Measurements from ENCODE around the gene ATIC. TPM values are rescaled to one million over a fixed set of nuclear protein-coding genes. Genes with fewer than 3 reads are reported as not detected.

ATIC gene
- total and polyA plus RNA-seq, 2 of the 8 experiments (the other 6 are each of a cell fraction or from before 2014, with no cell fraction given): 139 to 319 TPM

- TF ChIP-seq SIX5 (IDR thresholded peaks at IDR 0.05; ENCODE audit: low read depth, low read length) (no peak), USF2 (IDR thresholded peaks at IDR 0.05; ENCODE audit: low read length) (no peak), HDAC6 (IDR thresholded peaks at IDR 0.05; ENCODE audit: low read depth, low read length) (no peak), BCL11A (IDR thresholded peaks at IDR 0.05; ENCODE audit: low read depth in 2 of 2, low read length in 2 of 2) (no peak), CTBP2 (IDR thresholded peaks at IDR 0.05; ENCODE audit: borderline replicate concordance, insufficient read depth, insufficient read length, low read length) (no peak), SIRT6 (IDR thresholded peaks at IDR 0.05; ENCODE audit: low read length) (no peak), JUND (IDR thresholded peaks at IDR 0.05; ENCODE audit: low read length) (no peak), CHD2 (IDR thresholded peaks at IDR 0.05; ENCODE audit: low read length) (no peak)
- Histone ChIP-seq H4K5ac (ENCODE audit: insufficient read length, low read depth, low read length) (no peak overlapping the region), H3K4me1 (replicated peaks in 1 of 4; ENCODE audit: control insufficient read depth in 3 of 4, insufficient read depth in 4 of 4, low read length in 3 of 4) (no peaks in the 10 kb centered on the region; a peak in 1 of 7 replicates), H3K79me2 (ENCODE audit: control insufficient read depth in 1 of 2, insufficient read depth in 2 of 2, low read length in 2 of 2) (no peaks in the 10 kb centered on the region), H3K9me3 (ENCODE audit: insufficient read depth in 2 of 2, low read depth in 1 of 2, low read length in 1 of 2) (no peaks in the 10 kb centered on the region), H3K4me2 (ENCODE audit: insufficient read depth in 1 of 2, low read depth in 2 of 2, low read length in 2 of 2) (no peak overlapping the region), H2BK12ac (ENCODE audit: low read depth, low read length) (no peak overlapping the region), H3K9ac (replicated peaks in 1 of 4; ENCODE audit: extremely low read depth in 1 of 4, low read depth in 3 of 4, low read length in 3 of 4) (no peak overlapping the region), H2AK5ac (ENCODE audit: low read depth, low read length) (no peak overlapping the region), H3K23me2 (ENCODE audit: low read depth, low read length) (no peaks in the 10 kb centered on the region), H3K4ac (replicated peaks; ENCODE audit: insufficient read length, low read depth, low read length) (no peak overlapping the region), H3K18ac (ENCODE audit: extremely low read depth, low read length) (no peak overlapping the region), H3K27ac (ENCODE audit: low read depth, low read length) (no peak overlapping the region), H3K4me3 (ENCODE audit: extremely low read depth in 1 of 4, insufficient read depth in 2 of 4, low read depth in 3 of 4, low read length in 4 of 4) (no peak overlapping the region), H2BK15ac (ENCODE audit: low read length) (no peak overlapping the region), H3K23ac (ENCODE audit: insufficient read length) (no peak overlapping the region), H2BK5ac (ENCODE audit: low read depth, low read length) (no peak overlapping the region), H3K79me1 (ENCODE audit: low read depth, low read length) (no peaks in the 10 kb centered on the region), H2BK120ac (replicated peaks; ENCODE audit: low read depth, low read length) (no peak overlapping the region), H3K36me3 (ENCODE audit: control insufficient read depth in 2 of 4, insufficient read depth in 4 of 4, low read length in 3 of 4) (peaks cover 2 to 26% (median 10%) of the 10 kb centered on the region in 4 experiments; a peak in 4 of 8 replicates), H3K27me3 (replicated peaks in 1 of 4; ENCODE audit: control insufficient read depth in 3 of 4, extremely low read depth in 1 of 4, insufficient read depth in 3 of 4, low read length in 3 of 4) (no peaks in the 10 kb centered on the region), H3K14ac (ENCODE audit: insufficient read length) (no peak overlapping the region), H3K56ac (replicated peaks; ENCODE audit: insufficient read length, low read depth, low read length) (no peak overlapping the region), H2BK20ac (ENCODE audit: low read length) (no peak overlapping the region), H4K8ac (ENCODE audit: extremely low read depth, insufficient read depth, low read length) (no peak overlapping the region), H4K91ac (replicated peaks; ENCODE audit: insufficient read length, low read length) (no peak overlapping the region), H4K20me1 (replicated peaks in 1 of 2; ENCODE audit: control insufficient read depth in 1 of 2, insufficient read depth in 2 of 2, low read length in 2 of 2) (no peaks in the 10 kb centered on the region), H2AFZ (ENCODE audit: low read length) (no peak overlapping the region)
- 86% methylated on average over 5 of the region's 5 CpGs; no CpG with 5 or more reads in 1 of the 2 experiments for WGBS, 2 experiments (ENCODE audit: extremely low coverage in 1 of 2, insufficient coverage in 1 of 2, insufficient read length in 1 of 2, insufficient replicate concordance in 2 of 2, low coverage in 1 of 2, low lambda C conversion rate in 2 of 2, missing lambda C conversion rate in 1 of 2)
- POLR2A ChIA-PET (ENCODE audit: partially characterized antibody): interaction anchor here (0.6 to 0.8 kb wide), 2 partner anchors 44 to 86 kb away, joined by 3 to 5 read pairs; no protein-coding TSS in a partner anchor
- DNase-seq (ENCODE audit: low read depth in 1 of 2, low spot score in 2 of 2): no peak
- CTCF ChIA-PET (ENCODE audit: partially characterized antibody): interaction anchor here (0.7 to 0.9 kb wide), 2 partner anchors 17 to 906 kb away, joined by 3 read pairs; no protein-coding TSS in a partner anchor
- no peak for FAIRE-seq
Measured at GRCh38 chr2:215395687-215396460, 84.0 kb downstream of the ATIC start.
